ENCODE measurements around the gene ACACB.
"Not testable (repeated sequence)": the region's sequence is repeated elsewhere in the genome, so short reads cannot be mapped to it uniquely, and the experiment has no call there.

The ACACB gene

GRCh38 chr12:109144224-109144623 is 27.8 kb downstream of the ACACB start:
- no peak for DNase-seq (ENCODE audit: low spot score)

GRCh38 chr12:109147126-109147525 is 30.7 kb downstream of the ACACB start:
- not testable (repeated sequence) for DNase-seq (ENCODE audit: low spot score)

GRCh38 chr12:109147954-109148353 is 31.6 kb downstream of the ACACB start:
- no peak for DNase-seq (ENCODE audit: low spot score)

- DNase-seq (ENCODE audit: low spot score), result no peak
Measured at GRCh38 chr12:109150124-109150640, 33.8 kb downstream of the ACACB start.

GRCh38 chr12:109151457-109151856 is 35.1 kb downstream of the ACACB start:
- no peak for DNase-seq (ENCODE audit: low spot score)

GRCh38 chr12:109153821-109154441 is 37.5 kb downstream of the ACACB start:
- DNase-seq (ENCODE audit: low spot score), result no peak

- DNase-seq (ENCODE audit: low spot score), result peak; percentile 73
Measured at GRCh38 chr12:109154451-109155438, 38.4 kb downstream of the ACACB start.

- DNase-seq (ENCODE audit: low spot score), result no peak
Measured at GRCh38 chr12:109156036-109156435, 39.6 kb downstream of the ACACB start.

GRCh38 chr12:109156586-109156985 is 40.2 kb downstream of the ACACB start:
- no peak for DNase-seq (ENCODE audit: low spot score)

GRCh38 chr12:109157986-109158385 is 41.6 kb downstream of the ACACB start:
- no peak for DNase-seq (ENCODE audit: low spot score)

GRCh38 chr12:109160433-109160832 is 44.0 kb downstream of the ACACB start:
- no peak for DNase-seq (ENCODE audit: low spot score)

- no peak for DNase-seq (ENCODE audit: low spot score)
Measured at GRCh38 chr12:109160873-109161272, 44.5 kb downstream of the ACACB start.

GRCh38 chr12:109162551-109162950 is 46.2 kb downstream of the ACACB start:
- no peak for DNase-seq (ENCODE audit: low spot score)

- DNase-seq (ENCODE audit: low spot score), result no peak
Measured at GRCh38 chr12:109163167-109163566, 46.8 kb downstream of the ACACB start.

GRCh38 chr12:109165599-109165998 is 49.2 kb downstream of the ACACB start:
- peak; percentile 4 for DNase-seq (ENCODE audit: low spot score)

GRCh38 chr12:109166371-109166770 is 50.0 kb downstream of the ACACB start:
- DNase-seq (ENCODE audit: low spot score), result no peak

- no peak for DNase-seq (ENCODE audit: low spot score)
Measured at GRCh38 chr12:109167781-109168180, 51.4 kb downstream of the ACACB start.

- no peak for DNase-seq (ENCODE audit: low spot score)
Measured at GRCh38 chr12:109169262-109169661, 52.9 kb downstream of the ACACB start.

GRCh38 chr12:109169686-109170085 is 53.3 kb downstream of the ACACB start:
- no peak for DNase-seq (ENCODE audit: low spot score)

- DNase-seq (ENCODE audit: low spot score), result no peak
Measured at GRCh38 chr12:109170324-109170723, 53.9 kb downstream of the ACACB start.

GRCh38 chr12:109172787-109173186 is 56.4 kb downstream of the ACACB start:
- DNase-seq (ENCODE audit: low spot score), result not testable (repeated sequence)

GRCh38 chr12:109173443-109174240 is 57.3 kb downstream of the ACACB start:
- no peak for DNase-seq (ENCODE audit: low spot score)
